ENCODE data around the gene UNC45A. TPM values are rescaled to one million over a fixed set of nuclear protein-coding genes. Genes with fewer than 3 reads are reported as not detected.

The UNC45A gene, protein sequence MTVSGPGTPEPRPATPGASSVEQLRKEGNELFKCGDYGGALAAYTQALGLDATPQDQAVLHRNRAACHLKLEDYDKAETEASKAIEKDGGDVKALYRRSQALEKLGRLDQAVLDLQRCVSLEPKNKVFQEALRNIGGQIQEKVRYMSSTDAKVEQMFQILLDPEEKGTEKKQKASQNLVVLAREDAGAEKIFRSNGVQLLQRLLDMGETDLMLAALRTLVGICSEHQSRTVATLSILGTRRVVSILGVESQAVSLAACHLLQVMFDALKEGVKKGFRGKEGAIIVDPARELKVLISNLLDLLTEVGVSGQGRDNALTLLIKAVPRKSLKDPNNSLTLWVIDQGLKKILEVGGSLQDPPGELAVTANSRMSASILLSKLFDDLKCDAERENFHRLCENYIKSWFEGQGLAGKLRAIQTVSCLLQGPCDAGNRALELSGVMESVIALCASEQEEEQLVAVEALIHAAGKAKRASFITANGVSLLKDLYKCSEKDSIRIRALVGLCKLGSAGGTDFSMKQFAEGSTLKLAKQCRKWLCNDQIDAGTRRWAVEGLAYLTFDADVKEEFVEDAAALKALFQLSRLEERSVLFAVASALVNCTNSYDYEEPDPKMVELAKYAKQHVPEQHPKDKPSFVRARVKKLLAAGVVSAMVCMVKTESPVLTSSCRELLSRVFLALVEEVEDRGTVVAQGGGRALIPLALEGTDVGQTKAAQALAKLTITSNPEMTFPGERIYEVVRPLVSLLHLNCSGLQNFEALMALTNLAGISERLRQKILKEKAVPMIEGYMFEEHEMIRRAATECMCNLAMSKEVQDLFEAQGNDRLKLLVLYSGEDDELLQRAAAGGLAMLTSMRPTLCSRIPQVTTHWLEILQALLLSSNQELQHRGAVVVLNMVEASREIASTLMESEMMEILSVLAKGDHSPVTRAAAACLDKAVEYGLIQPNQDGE
- polyA plus RNA-seq: 10 to 100 TPM; 54.9 to 74.4 (median 59.3) TPM

DNA sequence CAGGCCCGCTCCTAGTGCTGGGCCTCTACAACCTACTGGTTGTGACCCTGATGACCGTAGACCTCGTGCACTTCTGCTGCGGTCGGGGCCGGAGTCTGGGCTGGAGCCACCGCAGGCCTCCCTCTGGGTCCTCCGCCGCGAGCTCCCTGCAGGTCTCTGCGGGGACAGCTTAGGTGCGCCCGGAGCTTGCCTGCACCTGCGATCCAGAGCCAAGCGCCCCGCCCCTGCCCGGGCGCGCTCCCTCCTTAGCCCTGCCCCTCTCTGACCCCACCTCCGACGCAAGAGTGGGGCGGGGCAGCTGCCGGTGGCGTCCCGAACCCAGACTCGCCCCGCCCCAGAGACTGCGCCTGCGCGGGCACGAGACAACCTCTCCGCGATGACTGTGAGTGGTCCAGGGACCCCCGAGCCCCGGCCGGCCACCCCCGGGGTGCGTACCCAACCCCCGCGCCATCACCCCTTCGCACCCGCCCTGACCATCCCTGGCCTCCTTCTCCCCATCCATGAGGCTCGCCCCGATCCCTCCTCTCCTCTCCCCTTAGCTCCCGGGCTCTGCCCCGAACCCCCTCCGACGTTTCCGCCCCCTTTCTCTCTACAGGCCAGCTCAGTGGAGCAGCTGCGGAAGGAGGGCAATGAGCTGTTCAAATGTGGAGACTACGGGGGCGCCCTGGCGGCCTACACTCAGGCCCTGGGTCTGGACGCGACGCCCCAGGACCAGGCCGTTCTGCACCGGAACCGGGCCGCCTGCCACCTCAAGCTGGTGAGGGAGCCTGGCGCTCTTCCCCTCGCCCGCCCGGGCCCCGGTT, at the start of gene UNC45A:
Gene UNC45A, plus strand, starts transcription at position 337 of the 803 bp plus-strand sequence. Its CDS starts 40 bp downstream, at position 377.
- Mint-ChIP-seq H3K4me3 (peak within 1 kb of the TSS; percentile 85 to 98 (median 85)), H3K9me3 (no peaks in the 10 kb centered on the region), H3K36me3 (peaks cover 3 to 10% (median 3%) of the 10 kb centered on the region in 3 donors), H3K4me1 (peaks cover 43 to 49% of the 10 kb centered on the region in 2 donors), H3K27me3 (ENCODE audit: low read depth in 3 of 3) (peaks cover 0 to 12% (median 8%) of the 10 kb centered on the region in 3 donors), H3K27ac (peak within 1 kb of the TSS; percentile 89 to 93 (median 93))
- DNase-seq: peak; percentile 88 to 91 (median 91)

DNA sequence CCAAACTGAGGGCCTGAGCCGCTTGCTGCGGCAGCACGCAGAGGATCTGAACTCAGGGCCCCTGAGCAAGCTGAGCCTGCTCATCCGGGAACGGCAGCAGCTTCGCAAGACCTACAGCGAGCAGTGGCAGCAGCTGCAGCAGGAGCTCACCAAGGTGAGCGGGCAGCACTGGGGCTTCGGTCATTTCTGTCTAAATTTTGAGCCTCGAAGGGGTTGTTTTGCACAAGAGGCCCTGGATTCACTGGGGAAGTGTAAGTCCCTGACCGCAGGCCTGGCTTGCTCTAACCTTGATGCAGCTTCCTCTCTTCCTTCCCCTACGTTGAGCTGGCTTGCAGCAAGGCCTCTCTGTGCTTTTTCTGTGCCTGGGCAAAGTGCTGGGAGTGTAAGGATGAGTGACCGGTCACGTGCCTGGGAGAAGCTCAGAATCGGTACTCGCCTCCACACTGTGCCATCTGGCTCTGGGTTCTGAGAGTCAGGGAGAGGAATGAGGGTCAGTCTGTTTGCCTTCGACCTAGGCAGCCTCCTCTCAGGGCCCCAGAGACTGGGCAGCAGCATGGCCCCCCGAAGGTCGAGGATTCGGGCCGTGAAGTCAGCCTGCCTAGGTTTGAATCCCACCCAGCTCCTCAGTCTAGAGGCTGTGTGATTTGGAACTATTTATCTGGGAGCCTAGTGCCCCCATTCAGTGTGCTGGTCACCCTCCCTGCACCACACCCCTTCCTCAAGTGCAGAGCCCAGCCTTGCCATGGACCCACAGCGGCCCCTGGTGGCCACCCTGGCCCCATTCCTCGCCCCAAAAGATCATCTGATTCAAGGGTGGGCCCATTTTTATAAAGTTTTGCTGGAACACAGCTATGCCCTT, 49.4 kb upstream of the UNC45A start:
- peak overlapping the region; percentile 84 to 94 (median 90) for H3K27ac Mint-ChIP-seq
- H3K36me3 Mint-ChIP-seq: peaks cover 3 to 8% (median 6%) of the 10 kb centered on the region in 3 donors

DNA sequence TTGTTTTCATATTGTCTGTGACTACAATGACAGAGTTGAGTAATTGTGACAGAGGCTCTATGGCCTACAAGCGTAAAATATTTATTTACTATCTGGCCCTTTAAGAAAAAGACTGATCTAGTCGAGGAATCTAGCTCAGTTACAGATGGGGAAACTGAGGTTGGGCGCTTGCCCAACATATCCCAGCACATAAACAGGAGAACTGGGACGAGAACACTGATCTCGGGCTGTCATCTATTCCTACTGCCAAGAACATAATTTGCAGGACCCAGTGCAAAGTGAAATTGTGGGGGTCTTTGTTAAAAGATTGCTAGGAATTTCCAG, 48.8 kb upstream of the UNC45A start:
- peaks cover 37 to 42% of the 10 kb centered on the region in 2 donors for H3K4me1 Mint-ChIP-seq
- DNase-seq: no peak
- H3K27ac Mint-ChIP-seq: peak overlapping the region; percentile 84 to 94 (median 88)
- peak overlapping the region; percentile 85 to 91 (median 85) for H3K4me3 Mint-ChIP-seq
- peaks cover 3 to 8% (median 6%) of the 10 kb centered on the region in 3 donors for H3K36me3 Mint-ChIP-seq
- peaks cover 5 to 10% (median 9%) of the 10 kb centered on the region in 3 donors for H3K27me3 Mint-ChIP-seq (ENCODE audit: low read depth in 3 of 3)
- no peaks in the 10 kb centered on the region for H3K9me3 Mint-ChIP-seq

More for the DNA sequence above, 49.4 kb upstream of the UNC45A start:
- DNase-seq: peak; percentile 78 to 79 (median 79)
- Mint-ChIP-seq H3K4me3 (peak overlapping the region; percentile 85 to 91 (median 85)), H3K4me1 (peaks cover 37 to 42% of the 10 kb centered on the region in 2 donors), H3K27me3 (ENCODE audit: low read depth in 3 of 3) (peaks cover 5 to 10% (median 9%) of the 10 kb centered on the region in 3 donors), H3K9me3 (no peaks in the 10 kb centered on the region)

DNA sequence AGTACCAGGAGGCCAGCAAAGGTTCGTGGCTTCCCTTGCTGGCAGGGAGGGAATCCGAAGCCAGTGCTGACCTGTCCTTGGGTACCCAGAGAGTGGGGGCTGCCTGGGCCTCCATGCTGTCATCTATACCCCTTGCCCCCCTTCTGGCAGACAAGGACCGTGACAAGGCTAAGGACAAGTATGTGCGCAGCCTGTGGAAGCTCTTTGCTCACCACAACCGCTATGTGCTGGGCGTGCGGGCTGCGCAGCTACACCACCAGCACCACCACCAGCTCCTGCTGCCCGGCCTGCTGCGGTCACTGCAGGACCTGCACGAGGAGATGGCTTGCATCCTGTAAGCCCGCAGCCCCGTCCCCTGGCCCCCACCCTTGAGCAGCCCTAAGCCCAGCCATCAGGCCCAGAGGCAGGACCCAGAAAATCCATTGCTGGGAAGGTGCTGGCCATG, 48.0 kb upstream of the UNC45A start:
- peaks cover 3 to 8% (median 6%) of the 10 kb centered on the region in 3 donors for H3K36me3 Mint-ChIP-seq
- no peak overlapping the region for H3K4me3 Mint-ChIP-seq
- peaks cover 37 to 42% of the 10 kb centered on the region in 2 donors for H3K4me1 Mint-ChIP-seq
- no peak overlapping the region for H3K27ac Mint-ChIP-seq
- DNase-seq: no peak
- H3K9me3 Mint-ChIP-seq: no peaks in the 10 kb centered on the region
- peaks cover 5 to 10% (median 9%) of the 10 kb centered on the region in 3 donors for H3K27me3 Mint-ChIP-seq (ENCODE audit: low read depth in 3 of 3)

DNA sequence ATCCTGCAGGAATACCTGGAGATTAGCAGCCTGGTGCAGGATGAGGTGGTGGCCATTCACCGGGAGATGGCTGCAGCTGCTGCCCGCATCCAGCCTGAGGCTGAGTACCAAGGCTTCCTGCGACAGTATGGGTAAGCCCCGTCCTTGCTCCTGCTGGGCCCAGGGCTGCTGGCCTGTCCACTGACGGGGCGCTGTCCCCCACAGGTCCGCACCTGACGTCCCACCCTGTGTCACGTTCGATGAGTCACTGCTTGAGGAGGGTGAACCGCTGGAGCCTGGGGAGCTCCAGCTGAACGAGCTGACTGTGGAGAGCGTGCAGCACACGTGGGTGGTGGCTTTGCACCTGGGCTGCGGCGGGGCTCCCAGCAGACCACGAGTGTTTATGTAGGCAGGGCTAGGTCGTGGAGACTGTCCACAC, 45.8 kb upstream of the UNC45A start:
- H3K4me1 Mint-ChIP-seq: peaks cover 30 to 32% of the 10 kb centered on the region in 2 donors
- DNase-seq: peak in 2 of 3 donors; percentile 52 to 59
- peak overlapping the region in 1 of 5 donors; percentile 43 for H3K4me3 Mint-ChIP-seq
- H3K36me3 Mint-ChIP-seq: peaks cover 3 to 8% (median 8%) of the 10 kb centered on the region in 3 donors
- no peaks in the 10 kb centered on the region for H3K9me3 Mint-ChIP-seq
- H3K27me3 Mint-ChIP-seq (ENCODE audit: low read depth in 3 of 3): peaks cover 5 to 8% (median 6%) of the 10 kb centered on the region in 3 donors
- H3K27ac Mint-ChIP-seq: no peak overlapping the region

DNA sequence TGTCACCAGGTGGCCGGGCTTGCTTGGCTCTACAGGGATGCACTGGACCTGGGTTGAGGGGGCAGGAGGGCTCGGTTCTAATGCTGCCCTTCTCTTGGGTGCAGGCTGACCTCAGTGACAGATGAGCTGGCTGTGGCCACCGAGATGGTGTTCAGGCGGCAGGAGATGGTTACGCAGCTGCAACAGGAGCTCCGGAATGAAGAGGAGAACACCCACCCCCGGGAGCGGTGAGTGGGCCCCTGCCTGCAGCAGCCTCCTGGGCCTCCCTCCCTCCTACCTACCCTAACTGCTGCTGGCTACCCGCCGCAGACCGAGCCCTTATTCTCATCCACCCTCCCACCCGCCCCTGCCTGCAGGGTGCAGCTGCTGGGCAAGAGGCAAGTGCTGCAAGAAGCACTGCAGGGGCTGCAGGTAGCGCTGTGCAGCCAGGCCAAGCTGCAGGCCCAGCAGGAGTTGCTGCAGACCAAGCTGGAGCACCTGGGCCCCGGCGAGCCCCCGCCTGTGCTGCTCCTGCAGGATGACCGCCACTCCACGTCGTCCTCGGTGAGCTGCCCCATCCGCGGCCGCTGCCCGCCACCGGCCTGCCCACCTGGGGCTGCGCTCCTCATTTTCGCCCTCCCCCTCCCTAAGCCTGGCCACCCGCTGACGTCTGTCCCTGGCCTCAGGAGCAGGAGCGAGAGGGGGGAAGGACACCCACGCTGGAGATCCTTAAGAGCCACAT, 45.2 kb upstream of the UNC45A start:
- Mint-ChIP-seq H3K4me3 (peak overlapping the region in 1 of 5 donors; percentile 43), H3K27me3 (ENCODE audit: low read depth in 3 of 3) (peaks cover 4 to 6% (median 5%) of the 10 kb centered on the region in 3 donors), H3K36me3 (peaks cover 3 to 8% (median 8%) of the 10 kb centered on the region in 3 donors), H3K27ac (no peak overlapping the region), H3K4me1 (peaks cover 26 to 29% of the 10 kb centered on the region in 2 donors), H3K9me3 (no peaks in the 10 kb centered on the region)
- DNase-seq: no peak

DNA sequence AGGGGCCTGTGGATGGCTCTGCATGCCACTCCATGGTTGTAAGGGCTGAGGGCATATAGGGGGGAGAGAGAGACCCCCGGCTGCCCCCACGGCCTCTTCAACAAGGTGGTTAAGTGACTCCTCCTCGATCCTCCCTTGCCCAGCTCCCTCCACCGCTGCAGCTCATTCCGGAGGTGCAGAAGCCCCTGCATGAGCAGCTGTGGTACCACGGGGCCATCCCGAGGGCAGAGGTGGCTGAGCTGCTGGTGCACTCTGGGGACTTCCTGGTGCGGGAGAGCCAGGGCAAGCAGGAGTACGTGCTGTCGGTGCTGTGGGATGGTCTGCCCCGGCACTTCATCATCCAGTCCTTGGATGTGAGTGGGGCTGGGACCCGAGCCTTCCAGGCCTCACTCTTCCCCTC, 44.2 kb upstream of the UNC45A start:
- Mint-ChIP-seq H3K4me1 (peaks cover 17 to 20% of the 10 kb centered on the region in 2 donors), H3K4me3 (no peak overlapping the region), H3K9me3 (no peaks in the 10 kb centered on the region), H3K27ac (no peak overlapping the region), H3K36me3 (peaks cover 7 to 12% (median 12%) of the 10 kb centered on the region in 3 donors), H3K27me3 (ENCODE audit: low read depth in 3 of 3) (peaks cover 0 to 4% (median 2%) of the 10 kb centered on the region in 3 donors)
- no peak for DNase-seq

DNA sequence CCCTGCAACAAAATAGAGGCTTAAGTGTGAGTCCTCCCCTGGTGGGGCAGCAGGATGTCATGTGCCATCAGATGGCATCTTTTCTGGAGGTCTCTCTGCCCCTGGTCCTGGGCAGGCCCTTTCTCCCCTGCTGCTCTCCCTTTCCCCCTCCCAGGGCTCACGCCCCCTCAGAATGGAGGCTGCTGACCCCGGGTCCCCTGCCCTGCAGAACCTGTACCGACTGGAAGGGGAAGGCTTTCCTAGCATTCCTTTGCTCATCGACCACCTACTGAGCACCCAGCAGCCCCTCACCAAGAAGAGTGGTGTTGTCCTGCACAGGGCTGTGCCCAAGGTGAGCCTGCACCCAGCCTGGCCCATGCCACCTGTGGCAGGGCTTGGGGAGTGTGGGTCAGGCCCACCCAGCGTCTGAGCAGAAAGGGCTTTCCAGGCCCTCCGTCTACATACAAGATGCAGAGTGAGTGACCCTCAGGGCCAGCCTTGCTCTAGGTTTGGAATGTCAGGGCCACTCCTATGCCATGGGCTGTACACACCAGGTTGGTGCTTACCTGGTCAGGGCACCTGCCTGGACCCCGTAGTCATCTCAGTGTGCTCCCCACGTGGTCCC, 43.6 kb upstream of the UNC45A start:
- DNase-seq: no peak
- Mint-ChIP-seq H3K36me3 (peaks cover 7 to 15% (median 12%) of the 10 kb centered on the region in 3 donors), H3K4me3 (no peak overlapping the region), H3K27me3 (ENCODE audit: low read depth in 3 of 3) (peaks cover 0 to 4% (median 2%) of the 10 kb centered on the region in 3 donors), H3K4me1 (peaks cover 11 to 14% of the 10 kb centered on the region in 2 donors), H3K9me3 (no peaks in the 10 kb centered on the region), H3K27ac (no peak overlapping the region)

DNA sequence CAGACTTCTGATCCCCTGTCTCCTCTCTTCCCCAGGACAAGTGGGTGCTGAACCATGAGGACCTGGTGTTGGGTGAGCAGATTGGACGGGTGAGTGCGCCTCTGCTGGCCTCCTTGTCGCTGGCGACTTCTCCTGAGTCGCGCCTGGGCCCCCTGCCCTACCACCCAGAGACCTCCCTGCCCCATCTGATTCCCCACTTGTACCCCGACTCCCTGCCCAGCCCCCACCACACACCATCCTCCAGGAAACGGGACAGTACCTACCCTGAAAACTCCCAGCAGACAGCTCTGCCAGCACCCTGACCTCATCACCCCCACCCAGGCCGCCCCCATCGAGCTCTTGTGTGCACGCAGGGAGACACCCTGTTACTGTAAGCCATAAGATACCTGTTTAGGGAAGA, 43.1 kb upstream of the UNC45A start:
- Mint-ChIP-seq H3K9me3 (no peaks in the 10 kb centered on the region), H3K36me3 (peaks cover 7 to 17% (median 12%) of the 10 kb centered on the region in 3 donors), H3K4me1 (peaks cover 8 to 13% of the 10 kb centered on the region in 2 donors), H3K27me3 (ENCODE audit: low read depth in 3 of 3) (peaks cover 1 to 4% (median 2%) of the 10 kb centered on the region in 3 donors), H3K4me3 (no peak overlapping the region), H3K27ac (no peak overlapping the region)
- no peak for DNase-seq

DNA sequence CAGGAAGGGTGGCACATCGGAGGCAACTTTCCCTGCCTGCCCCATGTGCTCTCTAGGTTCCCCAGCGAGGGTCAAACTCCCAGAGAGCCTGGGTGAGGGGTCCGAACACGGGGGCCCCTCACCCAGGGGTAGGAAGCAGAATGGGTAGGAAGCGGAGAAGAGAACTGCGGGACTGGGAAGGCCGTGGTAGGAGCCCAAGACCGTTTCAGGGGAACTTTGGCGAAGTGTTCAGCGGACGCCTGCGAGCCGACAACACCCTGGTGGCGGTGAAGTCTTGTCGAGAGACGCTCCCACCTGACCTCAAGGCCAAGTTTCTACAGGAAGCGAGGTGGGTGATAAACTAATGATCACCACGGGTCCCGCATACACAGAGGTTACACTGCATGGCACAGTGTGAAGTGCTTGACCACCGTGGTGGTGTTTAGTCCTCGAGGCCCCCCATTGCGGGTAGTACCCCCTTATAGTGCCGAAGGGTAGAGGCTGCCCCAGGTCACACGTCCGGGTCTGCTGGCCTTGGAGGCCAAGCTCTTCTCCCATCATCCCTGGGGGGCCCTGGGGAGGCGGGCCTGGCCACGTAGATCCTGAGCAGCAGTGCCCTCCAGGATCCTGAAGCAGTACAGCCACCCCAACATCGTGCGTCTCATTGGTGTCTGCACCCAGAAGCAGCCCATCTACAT, 42.4 kb upstream of the UNC45A start:
- peaks cover 6 to 9% of the 10 kb centered on the region in 2 donors for H3K4me1 Mint-ChIP-seq
- H3K9me3 Mint-ChIP-seq: no peaks in the 10 kb centered on the region
- H3K36me3 Mint-ChIP-seq: peaks cover 6 to 14% (median 9%) of the 10 kb centered on the region in 3 donors
- DNase-seq: no peak
- peaks cover 1 to 4% (median 2%) of the 10 kb centered on the region in 3 donors for H3K27me3 Mint-ChIP-seq (ENCODE audit: low read depth in 3 of 3)
- H3K4me3 Mint-ChIP-seq: no peak overlapping the region
- H3K27ac Mint-ChIP-seq: no peak overlapping the region

Measured in immature natural killer cell (primary cell).